ENCODE measurements around the gene KCNQ5.

KCNQ5 gene

GRCh38 chr6:73145690-73146089 is 523.8 kb downstream of the KCNQ5 start:
- Histone ChIP-seq H3K4me3 (ENCODE audit: severe bottlenecking) (no peak overlapping the region), H3K36me3 (ENCODE audit: low read depth) (no peaks in the 10 kb centered on the region; the same call in 1 of the 2 replicates), H3K27me3 (ENCODE audit: insufficient read depth, poor library complexity, severe bottlenecking) (no peaks in the 10 kb centered on the region), H3K9me3 (ENCODE audit: severe bottlenecking) (no peaks in the 10 kb centered on the region), H3K4me1 (ENCODE audit: insufficient read depth, poor library complexity, severe bottlenecking) (no peaks in the 10 kb centered on the region), H3K27ac (ENCODE audit: poor library complexity, severe bottlenecking) (no peak overlapping the region)
- no peak for TF ChIP-seq CTCF (IDR thresholded peaks at IDR 0.05; ENCODE audit: poor library complexity, severe bottlenecking)
- DNase-seq (ENCODE audit: low spot score) (no peak), ATAC-seq (ENCODE audit: low read depth) (no peak)

DNA sequence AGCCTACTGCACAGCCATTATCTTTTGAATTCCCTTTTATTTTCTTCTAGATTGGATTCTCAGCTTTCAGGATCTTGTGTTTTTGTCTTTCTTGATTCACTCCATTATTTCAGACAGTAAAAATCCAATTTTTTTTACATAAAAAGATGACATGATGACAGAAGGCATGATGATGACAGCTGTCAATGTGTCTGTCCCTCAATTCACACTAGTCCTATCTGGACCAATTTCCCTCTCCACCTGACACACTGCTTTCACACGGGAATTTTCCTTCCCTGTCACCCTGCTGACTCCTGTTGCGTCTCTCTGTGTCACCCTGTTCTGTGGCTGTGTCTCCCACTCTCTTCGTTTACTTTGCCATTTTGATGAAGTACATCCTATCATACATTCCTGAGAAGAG is 529.9 kb downstream of the KCNQ5 start:
- no peaks in the 10 kb centered on the region for H3K27me3 ChIP-seq (ENCODE audit: insufficient read depth, poor library complexity, severe bottlenecking)
- H3K36me3 ChIP-seq (ENCODE audit: low read depth), result no peaks in the 10 kb centered on the region; the same call in 1 of the 2 replicates
- H3K27ac ChIP-seq (ENCODE audit: poor library complexity, severe bottlenecking), result no peak overlapping the region
- H3K4me3 ChIP-seq (ENCODE audit: severe bottlenecking), result no peak overlapping the region
- no peak for DNase-seq (ENCODE audit: low spot score)
- H3K4me1 ChIP-seq (ENCODE audit: insufficient read depth, poor library complexity, severe bottlenecking), result no peaks in the 10 kb centered on the region
- no peaks in the 10 kb centered on the region for H3K9me3 ChIP-seq (ENCODE audit: severe bottlenecking)
- ATAC-seq (ENCODE audit: low read depth), result no peak
- no peak for TF ChIP-seq CTCF (IDR thresholded peaks at IDR 0.05; ENCODE audit: poor library complexity, severe bottlenecking)

GRCh38 chr6:73152556-73152955 is 530.7 kb downstream of the KCNQ5 start:
- Histone ChIP-seq H3K36me3 (ENCODE audit: low read depth) (no peaks in the 10 kb centered on the region; the same call in 1 of the 2 replicates), H3K27me3 (ENCODE audit: insufficient read depth, poor library complexity, severe bottlenecking) (no peaks in the 10 kb centered on the region), H3K4me1 (ENCODE audit: insufficient read depth, poor library complexity, severe bottlenecking) (no peaks in the 10 kb centered on the region), H3K27ac (ENCODE audit: poor library complexity, severe bottlenecking) (no peak overlapping the region), H3K9me3 (ENCODE audit: severe bottlenecking) (no peaks in the 10 kb centered on the region), H3K4me3 (ENCODE audit: severe bottlenecking) (no peak overlapping the region)
- DNase-seq (ENCODE audit: low spot score) (no peak), ATAC-seq (ENCODE audit: low read depth) (no peak)
- no peak for TF ChIP-seq CTCF (IDR thresholded peaks at IDR 0.05; ENCODE audit: poor library complexity, severe bottlenecking)

DNA sequence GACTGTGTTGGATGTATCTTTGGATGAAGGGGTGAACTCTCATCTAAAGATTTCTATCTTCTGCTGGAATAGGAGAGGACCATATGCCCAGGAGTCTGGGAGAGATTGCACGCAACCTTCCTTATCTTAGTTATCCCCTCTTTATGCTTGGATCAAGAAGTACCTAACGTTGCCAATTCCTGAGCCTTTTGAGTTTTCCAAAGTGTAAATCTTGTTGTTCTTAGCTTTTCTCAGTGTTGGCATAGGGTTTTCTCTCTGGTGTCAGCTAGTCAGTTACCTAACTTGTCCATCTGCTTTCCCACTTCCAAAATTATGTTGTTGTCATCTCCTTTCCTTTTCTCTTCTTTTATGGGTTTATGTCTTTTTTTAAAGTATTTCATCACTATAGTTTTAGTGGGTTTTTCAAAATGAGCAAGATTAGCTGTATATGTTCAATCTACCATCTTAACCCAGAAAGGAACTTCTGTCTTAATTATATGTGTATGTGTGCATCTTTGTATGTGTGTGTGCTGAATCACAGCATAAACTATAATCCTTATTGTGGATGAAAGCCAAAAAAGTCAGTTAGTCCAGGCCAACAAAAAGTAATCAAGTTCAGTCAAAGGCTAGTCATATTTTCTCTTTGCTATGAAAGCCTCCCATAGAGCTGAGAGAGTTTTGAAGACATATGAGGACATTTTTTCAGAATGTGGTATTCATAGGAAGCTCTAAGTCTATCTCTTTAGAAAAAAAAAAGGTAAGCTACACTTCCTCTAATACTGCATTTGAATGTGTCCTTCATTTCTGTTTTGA is 531.3 kb downstream of the KCNQ5 start:
- no peak overlapping the region for H3K4me3 ChIP-seq (ENCODE audit: severe bottlenecking)
- no peaks in the 10 kb centered on the region for H3K27me3 ChIP-seq (ENCODE audit: insufficient read depth, poor library complexity, severe bottlenecking)
- DNase-seq (ENCODE audit: low spot score), result no peak
- H3K27ac ChIP-seq (ENCODE audit: poor library complexity, severe bottlenecking), result no peak overlapping the region
- no peak for TF ChIP-seq CTCF (IDR thresholded peaks at IDR 0.05; ENCODE audit: poor library complexity, severe bottlenecking)
- H3K9me3 ChIP-seq (ENCODE audit: severe bottlenecking), result no peaks in the 10 kb centered on the region
- ATAC-seq (ENCODE audit: low read depth), result no peak
- no peaks in the 10 kb centered on the region for H3K36me3 ChIP-seq (ENCODE audit: low read depth)
- no peaks in the 10 kb centered on the region for H3K4me1 ChIP-seq (ENCODE audit: insufficient read depth, poor library complexity, severe bottlenecking)

All from RWPE2 (cell line).